HepG2 (cell line): ENCODE data around the gene SKIL. TPM values are rescaled to one million over a fixed set of nuclear protein-coding genes. Genes with fewer than 3 reads are reported as not detected.

ENCODE experiments used
- GRHL1 ChIP-seq: sonication (generic); formaldehyde crosslinking; conservative IDR thresholded peaks from 2 replicates; pipeline ENCODE4 v1.8.0; 2022; ENCODE audit warnings: missing genetic modification reagents
- HCFC1 ChIP-seq: fragments of 150-350 bp; IDR thresholded peaks from 2 replicates; pipeline ENCODE4 v1.6.1; 2014; ENCODE audit warnings: low read depth, low read length
- ISX ChIP-seq: sonication (generic); formaldehyde crosslinking; conservative IDR thresholded peaks from 2 replicates; pipeline ENCODE4 v1.5.0; 2020; ENCODE audit warnings: missing genetic modification reagents
- KIAA2018 ChIP-seq: sonication (generic); formaldehyde crosslinking; IDR thresholded peaks from 2 replicates; pipeline ENCODE4 v1.5.0; 2020; ENCODE audit warnings: mild to moderate bottlenecking, missing genetic modification reagents, borderline replicate concordance
- NCOR1 ChIP-seq: fragments of 200-600 bp; sonication (generic); IDR thresholded peaks from 2 replicates; pipeline ENCODE4 v1.7.0; 2017; ENCODE audit warnings: antibody characterized with exemption, low read length, borderline replicate concordance
- NFATC3 ChIP-seq: sonication (generic); formaldehyde crosslinking; IDR thresholded peaks from 2 replicates; pipeline ENCODE4 v1.5.1; 2020; ENCODE audit warnings: mild to moderate bottlenecking, missing genetic modification reagents
- PHF21A ChIP-seq: sonication (generic); formaldehyde crosslinking; IDR thresholded peaks from 2 replicates; pipeline ENCODE4 v1.5.0; 2020; ENCODE audit warnings: mild to moderate bottlenecking, missing genetic modification reagents
- TCF12 ChIP-seq, 2 experiments: fragments of 450-650 bp in 1 of 2; sonication (generic) in 1 of 2; formaldehyde crosslinking in 1 of 2; IDR thresholded peaks; 2 replicates each; pipeline versions ENCODE4 v1.6.1 to v1.8.0; 2017 to 2022; ENCODE audit warnings: antibody characterized with exemption in 1 of 2, mild to moderate bottlenecking in 1 of 2, missing genetic modification reagents in 1 of 2, moderate library complexity in 1 of 2
- ZBTB39 ChIP-seq: sonication (generic); formaldehyde crosslinking; IDR thresholded peaks from 2 replicates; pipeline ENCODE4 v1.5.0; 2020; ENCODE audit warnings: missing genetic modification reagents
- ZNF564 ChIP-seq: sonication (generic); formaldehyde crosslinking; IDR thresholded peaks from 2 replicates; pipeline ENCODE4 v1.8.1; 2023; ENCODE audit warnings: mild to moderate bottlenecking, missing genetic modification reagents
- ZNF841 ChIP-seq: sonication (generic); formaldehyde crosslinking; IDR thresholded peaks from 2 replicates; pipeline ENCODE4 v1.8.1; 2023; ENCODE audit warnings: missing genetic modification reagents, borderline replicate concordance
- ZSCAN9 ChIP-seq: IDR thresholded peaks from 2 replicates; pipeline ENCODE4 v1.6.1; 2016; ENCODE audit warnings: borderline replicate concordance
- polyA plus RNA-seq, 8 experiments: library from polyadenylated mRNA; depleted of rRNA in 3 of 8; stranded (reverse) in 7 of 8; unstranded in 1 of 8; fragments of >200 nt; fragmentation: Illumina TruSeq in 4 of 8; extraction: Trizol in 4 of 8; gene quantifications; 2 replicates each; pipeline versions ENCODE4 v1.2.1 to v1.2.3, GENCODE V29; 2011 to 2016; ENCODE audit warnings: low read depth in 4 of 8, missing spikeins in 1 of 8, mixed read lengths in 1 of 8; ENCODE audit not compliant: insufficient read depth in 1 of 8
- total RNA-seq, 5 experiments: library from RNA; depleted of rRNA; stranded (reverse); fragments of >200 nt; fragmentation: Illumina TruSeq; extraction: Trizol; gene quantifications; 2 replicates each; pipeline ENCODE4 v1.2.3, GENCODE V29; 2016; ENCODE audit warnings: low read depth in 1 of 5
- TF ChIP-seq, protein P1 (sequence below): sonication (generic); formaldehyde crosslinking; IDR thresholded peaks from 2 replicates; pipeline ENCODE4 v1.8.1; 2023; ENCODE audit warnings: missing genetic modification reagents, inconsistent platforms, borderline replicate concordance

Gene SKIL
- total and polyA plus RNA-seq, 2 of the 13 experiments (the other 11 are each of a cell fraction or from before 2014, with no cell fraction given) = 5.2 to 20.7 TPM

DNA sequence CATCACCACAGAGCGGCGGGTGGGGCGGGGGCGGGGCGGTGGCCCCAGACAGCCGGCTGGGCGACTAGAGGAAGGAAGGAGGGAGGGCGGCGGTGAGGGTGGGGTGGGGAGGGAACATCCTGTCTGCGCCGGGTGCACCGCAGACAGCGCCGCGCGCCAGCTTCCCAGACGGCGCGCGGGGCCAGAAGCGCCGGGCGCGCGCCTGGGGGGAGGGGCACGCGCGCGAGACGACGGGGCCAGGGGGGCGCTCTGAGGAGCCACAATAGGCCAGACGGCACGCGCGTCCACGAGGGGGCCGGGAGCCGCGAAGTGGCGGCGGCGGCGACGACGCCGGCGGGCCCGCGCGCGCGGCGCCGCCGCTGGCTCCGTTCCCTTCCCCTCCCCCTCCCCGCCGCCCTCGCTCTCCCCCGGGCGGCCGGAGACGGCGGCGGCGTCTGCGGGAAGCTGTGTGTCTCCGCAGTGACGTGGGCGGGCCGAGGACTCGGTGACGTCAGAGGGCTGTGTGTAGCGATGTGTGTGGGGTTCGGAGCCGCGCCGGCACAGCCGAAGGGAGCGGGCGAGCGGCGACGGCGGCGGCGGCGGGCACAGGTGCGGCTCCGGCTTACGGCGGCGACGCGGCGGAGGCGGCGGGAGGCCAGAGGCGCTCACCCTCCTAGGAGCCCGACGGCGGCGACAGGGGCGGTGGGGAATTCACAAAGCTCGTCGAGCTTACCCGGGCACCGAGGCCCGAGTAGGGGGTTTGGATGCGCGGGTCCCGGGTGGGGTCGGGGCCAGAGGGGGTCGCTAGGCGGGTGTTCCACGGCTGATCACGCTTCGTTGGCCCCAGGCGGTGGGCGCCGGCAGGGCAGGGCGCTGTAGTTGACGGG is at the start of gene SKIL (continued):
- TF ChIP-seq GRHL1 = no peak
- no peak for TF ChIP-seq NFATC3 (CRISPR knock-in tag)
- no peak for TF ChIP-seq NCOR1
- no peak for TF ChIP-seq ZNF564
- TF ChIP-seq HCFC1 = no peak
- TF ChIP-seq, protein P1, sequence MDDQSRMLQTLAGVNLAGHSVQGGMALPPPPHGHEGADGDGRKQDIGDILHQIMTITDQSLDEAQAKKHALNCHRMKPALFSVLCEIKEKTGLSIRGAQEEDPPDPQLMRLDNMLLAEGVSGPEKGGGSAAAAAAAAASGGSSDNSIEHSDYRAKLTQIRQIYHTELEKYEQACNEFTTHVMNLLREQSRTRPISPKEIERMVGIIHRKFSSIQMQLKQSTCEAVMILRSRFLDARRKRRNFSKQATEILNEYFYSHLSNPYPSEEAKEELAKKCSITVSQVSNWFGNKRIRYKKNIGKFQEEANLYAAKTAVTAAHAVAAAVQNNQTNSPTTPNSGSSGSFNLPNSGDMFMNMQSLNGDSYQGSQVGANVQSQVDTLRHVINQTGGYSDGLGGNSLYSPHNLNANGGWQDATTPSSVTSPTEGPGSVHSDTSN (CRISPR knock-in tag) = no peak
- TF ChIP-seq ISX (CRISPR knock-in tag) = no peak
- TF ChIP-seq TCF12 (IDR thresholded peaks at IDR 0.05) = no peak
- TF ChIP-seq TCF12 (CRISPR knock-in tag; IDR thresholded peaks at IDR 0.05) = no peak
- TF ChIP-seq PHF21A (CRISPR knock-in tag) = no peak
- TF ChIP-seq ZNF841 = no peak
- TF ChIP-seq ZBTB39 (CRISPR knock-in tag) = no peak
- no peak for TF ChIP-seq KIAA2018 (CRISPR knock-in tag)
- TF ChIP-seq ZSCAN9 (CRISPR knock-in tag) = no peak
